ENCODE results near the gene MRPL11.

DNA sequence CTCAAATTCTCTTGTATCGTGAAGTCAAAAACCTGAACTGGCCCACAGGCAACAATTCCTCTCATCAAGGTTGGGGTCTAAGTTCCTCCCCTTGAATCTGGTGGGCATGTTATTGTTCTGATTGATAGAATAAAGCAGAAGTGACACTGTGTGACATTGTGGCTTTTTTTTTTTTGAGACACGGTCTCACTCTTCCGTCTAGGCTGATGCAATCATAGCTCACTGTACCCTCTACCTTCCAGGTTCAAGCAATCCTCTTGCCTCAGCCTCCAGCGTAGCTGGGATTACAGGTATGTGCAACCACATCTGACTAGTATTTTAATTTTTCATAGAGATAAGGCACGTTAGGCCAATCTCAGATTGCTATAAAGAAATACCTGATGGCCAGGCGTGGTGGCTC lies 19.2 kb upstream of the MRPL11 start:
- TF ChIP-seq, protein P1, sequence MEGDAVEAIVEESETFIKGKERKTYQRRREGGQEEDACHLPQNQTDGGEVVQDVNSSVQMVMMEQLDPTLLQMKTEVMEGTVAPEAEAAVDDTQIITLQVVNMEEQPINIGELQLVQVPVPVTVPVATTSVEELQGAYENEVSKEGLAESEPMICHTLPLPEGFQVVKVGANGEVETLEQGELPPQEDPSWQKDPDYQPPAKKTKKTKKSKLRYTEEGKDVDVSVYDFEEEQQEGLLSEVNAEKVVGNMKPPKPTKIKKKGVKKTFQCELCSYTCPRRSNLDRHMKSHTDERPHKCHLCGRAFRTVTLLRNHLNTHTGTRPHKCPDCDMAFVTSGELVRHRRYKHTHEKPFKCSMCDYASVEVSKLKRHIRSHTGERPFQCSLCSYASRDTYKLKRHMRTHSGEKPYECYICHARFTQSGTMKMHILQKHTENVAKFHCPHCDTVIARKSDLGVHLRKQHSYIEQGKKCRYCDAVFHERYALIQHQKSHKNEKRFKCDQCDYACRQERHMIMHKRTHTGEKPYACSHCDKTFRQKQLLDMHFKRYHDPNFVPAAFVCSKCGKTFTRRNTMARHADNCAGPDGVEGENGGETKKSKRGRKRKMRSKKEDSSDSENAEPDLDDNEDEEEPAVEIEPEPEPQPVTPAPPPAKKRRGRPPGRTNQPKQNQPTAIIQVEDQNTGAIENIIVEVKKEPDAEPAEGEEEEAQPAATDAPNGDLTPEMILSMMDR (IDR thresholded peaks at IDR 0.05; ENCODE audit: insufficient read depth, low read depth, low read length): no peak
- TF ChIP-seq EZH2 (IDR thresholded peaks at IDR 0.05; ENCODE audit: insufficient read depth, low read length): no peak
